Skeletal muscle tissue (tissue), 4 donors: Measurements from ENCODE around the gene SERPINA7. TPM values are rescaled to one million over a fixed set of nuclear protein-coding genes. Genes with fewer than 3 reads are reported as not detected.

Source experiments
- H3K27ac ChIP-seq: one replicate; pipeline ENCODE4 v1.7.0; 2013; ENCODE audit warnings: mild to moderate bottlenecking, low read depth, low read length, inconsistent platforms
- H3K27me3 ChIP-seq, 3 donors: one replicate each; pipeline ENCODE4 v1.7.0; 2013; ENCODE audit warnings: low read length in 3 of 3; ENCODE audit not compliant: control insufficient read depth in 3 of 3, insufficient read depth in 3 of 3
- H3K36me3 ChIP-seq, 3 donors: one replicate each; pipeline ENCODE4 v1.7.0; 2013; ENCODE audit warnings: low read length in 3 of 3; ENCODE audit not compliant: control insufficient read depth in 3 of 3, insufficient read depth in 3 of 3
- H3K4me1 ChIP-seq, 3 donors: one replicate each; pipeline ENCODE4 v1.7.0; 2013; ENCODE audit warnings: low read length in 3 of 3, mild to moderate bottlenecking in 3 of 3; ENCODE audit not compliant: control insufficient read depth in 3 of 3, insufficient read depth in 3 of 3
- H3K4me3 ChIP-seq, 3 donors: one replicate each; pipeline ENCODE4 v1.7.0; 2013; ENCODE audit warnings: low read length in 3 of 3
- H3K9ac ChIP-seq, 3 donors: one replicate each; pipeline ENCODE4 v1.7.0; 2013; ENCODE audit warnings: low read length in 3 of 3, mild to moderate bottlenecking in 3 of 3, moderate library complexity in 2 of 3, low read depth in 1 of 3
- H3K9me3 ChIP-seq, 3 donors: one replicate each; pipeline ENCODE4 v1.7.0; 2013; ENCODE audit warnings: low read length in 3 of 3; ENCODE audit not compliant: control insufficient read depth in 3 of 3
- total RNA-seq: library from RNA; depleted of rRNA; stranded (reverse); fragments of >200 nt; gene quantifications from one replicate; pipeline ENCODE4 v1.2.3, GENCODE V29; 2014
- donor health status: Osteomylitis.

The SERPINA7 gene
- total RNA-seq = not detected

DNA sequence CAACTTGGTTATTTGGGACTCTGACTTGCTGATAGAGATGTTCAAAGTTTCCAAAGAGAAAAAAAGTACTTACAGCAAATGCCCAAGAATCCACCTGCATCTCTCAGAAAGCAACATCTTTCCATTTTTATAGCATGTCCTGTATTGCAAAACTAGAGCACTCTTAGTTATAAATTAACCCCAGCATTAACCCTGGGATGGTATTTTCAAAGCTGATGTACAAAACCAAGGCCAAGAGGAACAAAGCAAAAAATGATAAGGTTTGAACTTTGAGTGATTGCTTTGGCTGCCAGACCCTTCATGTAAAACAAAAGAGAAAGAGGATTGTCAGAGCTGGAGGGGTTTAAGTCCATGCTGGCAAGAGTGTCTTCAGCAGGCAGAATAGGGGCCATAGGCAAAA lies at the start of gene SERPINA7:
TSS of gene SERPINA7 (minus strand) at position 103 of the 400 bp plus-strand sequence. CDS start 1,669 bp downstream, outside the sequence.
- Histone ChIP-seq H3K9me3 (no peaks in the 10 kb centered on the region), H3K4me3 (no peak within 1 kb of the TSS), H3K4me1 (no peaks in the 10 kb centered on the region)

GRCh38 chrX:106069048-106069447 lies 30.5 kb upstream of the SERPINA7 start:
- H3K27me3 ChIP-seq = peaks cover 0 to 12% (median 0%) of the 10 kb centered on the region in 3 donors
- H3K4me1 ChIP-seq = no peaks in the 10 kb centered on the region
- H3K9me3 ChIP-seq = no peaks in the 10 kb centered on the region
- no peak overlapping the region for H3K27ac ChIP-seq
- H3K9ac ChIP-seq = no peak overlapping the region
- H3K4me3 ChIP-seq = no peak overlapping the region
- no peaks in the 10 kb centered on the region for H3K36me3 ChIP-seq

More for the DNA sequence above, at the start of gene SERPINA7:
- Histone ChIP-seq H3K9ac (no peak within 1 kb of the TSS), H3K36me3 (no peaks in the 10 kb centered on the region), H3K27me3 (peaks cover 0 to 9% (median 0%) of the 10 kb centered on the region in 3 donors), H3K27ac (no peak within 1 kb of the TSS)

DNA sequence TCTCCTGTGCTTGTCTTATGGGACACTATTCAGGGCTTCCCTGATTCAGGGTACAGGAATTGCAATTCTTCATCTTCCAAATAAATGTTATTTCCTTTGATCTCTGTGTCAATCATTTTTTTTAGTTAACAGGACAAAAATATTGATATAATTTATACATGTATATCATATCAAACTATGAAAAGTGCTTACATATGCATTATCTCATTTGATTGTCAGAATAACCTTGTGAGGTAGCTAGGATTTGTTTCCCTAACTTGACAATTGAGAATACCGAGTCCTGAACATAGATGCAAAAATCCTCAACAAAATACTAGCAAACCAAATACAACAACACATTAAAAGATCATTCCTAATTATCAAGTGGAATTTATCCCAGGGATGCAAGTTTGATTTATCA lies 11.5 kb upstream of the SERPINA7 start:
- Histone ChIP-seq H3K9me3 (no peaks in the 10 kb centered on the region), H3K4me1 (no peaks in the 10 kb centered on the region), H3K9ac (no peak overlapping the region), H3K4me3 (no peak overlapping the region), H3K27me3 (no peaks in the 10 kb centered on the region), H3K36me3 (no peaks in the 10 kb centered on the region), H3K27ac (no peak overlapping the region)

DNA sequence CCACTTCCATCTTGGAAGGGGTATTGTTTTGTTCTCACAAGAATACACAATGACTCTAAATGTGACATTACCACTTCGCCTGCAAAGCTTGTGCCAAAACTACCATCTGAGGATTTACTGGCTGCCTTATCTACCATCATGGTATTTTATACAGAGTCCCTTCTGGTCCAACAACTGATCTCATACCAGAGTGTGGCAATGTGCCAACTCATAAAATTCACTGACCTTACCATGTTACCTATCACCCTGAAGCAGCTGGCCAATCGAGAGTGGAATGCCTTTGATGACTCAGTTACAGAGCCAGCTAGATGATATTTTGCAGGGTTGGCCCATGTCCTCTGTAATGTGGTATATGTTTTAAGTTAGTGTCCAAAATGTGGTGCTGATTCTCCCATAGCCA lies 3.8 kb upstream of the SERPINA7 start:
- peaks cover 0 to 4% (median 0%) of the 10 kb centered on the region in 3 donors for H3K27me3 ChIP-seq
- H3K9me3 ChIP-seq = no peaks in the 10 kb centered on the region
- no peak overlapping the region for H3K4me3 ChIP-seq
- H3K36me3 ChIP-seq = no peaks in the 10 kb centered on the region
- H3K9ac ChIP-seq = no peak overlapping the region
- no peaks in the 10 kb centered on the region for H3K4me1 ChIP-seq
- no peak overlapping the region for H3K27ac ChIP-seq

- Histone ChIP-seq H3K9me3 (no peaks in the 10 kb centered on the region), H3K4me1 (no peaks in the 10 kb centered on the region), H3K4me3 (no peak overlapping the region), H3K27me3 (peaks cover 0 to 4% (median 0%) of the 10 kb centered on the region in 3 donors), H3K27ac (no peak overlapping the region), H3K36me3 (no peaks in the 10 kb centered on the region), H3K9ac (no peak overlapping the region)
Measured at GRCh38 chrX:106040861-106041260, 2.3 kb upstream of the SERPINA7 start.

DNA sequence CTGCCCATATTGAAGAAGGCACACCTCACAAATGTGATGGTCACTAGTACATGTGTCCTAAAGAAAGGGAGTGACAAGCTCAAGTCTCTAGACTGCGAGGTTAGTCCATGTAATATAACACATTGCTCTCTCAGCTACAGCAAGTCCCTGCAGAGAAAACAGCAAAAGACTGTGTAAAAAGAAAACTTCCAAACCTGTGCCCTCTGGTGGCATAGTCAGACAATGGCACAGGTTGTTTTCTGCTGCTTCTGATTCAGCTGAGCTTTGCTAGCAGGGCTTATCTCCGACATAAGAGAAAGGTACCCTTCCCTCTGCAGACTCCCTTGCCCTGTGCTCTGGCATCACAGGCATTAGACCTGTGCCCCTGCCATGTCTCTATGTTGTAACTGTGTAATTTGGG lies 1.4 kb upstream of the SERPINA7 start:
- Histone ChIP-seq H3K4me3 (no peak overlapping the region), H3K4me1 (no peaks in the 10 kb centered on the region)

GRCh38 chrX:106037835-106038473 lies 573 bp downstream of the SERPINA7 start:
- Histone ChIP-seq H3K4me1 (no peaks in the 10 kb centered on the region), H3K36me3 (no peaks in the 10 kb centered on the region), H3K9me3 (no peaks in the 10 kb centered on the region), H3K27ac (no peak overlapping the region), H3K4me3 (no peak overlapping the region), H3K9ac (no peak overlapping the region), H3K27me3 (peaks cover 0 to 9% (median 0%) of the 10 kb centered on the region in 3 donors)

More for the DNA sequence above, 1.4 kb upstream of the SERPINA7 start:
- no peaks in the 10 kb centered on the region for H3K36me3 ChIP-seq
- H3K27ac ChIP-seq = no peak overlapping the region
- no peaks in the 10 kb centered on the region for H3K9me3 ChIP-seq
- peaks cover 0 to 4% (median 0%) of the 10 kb centered on the region in 3 donors for H3K27me3 ChIP-seq
- H3K9ac ChIP-seq = no peak overlapping the region

- Histone ChIP-seq H3K9me3 (no peaks in the 10 kb centered on the region), H3K27ac (no peak overlapping the region), H3K4me1 (no peaks in the 10 kb centered on the region), H3K4me3 (no peak overlapping the region), H3K27me3 (peaks cover 0 to 9% (median 0%) of the 10 kb centered on the region in 3 donors), H3K36me3 (no peaks in the 10 kb centered on the region), H3K9ac (no peak overlapping the region)
Measured at GRCh38 chrX:106036716-106037115, 1.8 kb downstream of the SERPINA7 start.

GRCh38 chrX:106035064-106035463 lies 3.5 kb downstream of the SERPINA7 start:
- Histone ChIP-seq H3K36me3 (no peaks in the 10 kb centered on the region), H3K4me3 (no peak overlapping the region), H3K9ac (no peak overlapping the region), H3K4me1 (no peaks in the 10 kb centered on the region), H3K27ac (no peak overlapping the region), H3K27me3 (peaks cover 0 to 9% (median 0%) of the 10 kb centered on the region in 3 donors), H3K9me3 (no peaks in the 10 kb centered on the region)

DNA sequence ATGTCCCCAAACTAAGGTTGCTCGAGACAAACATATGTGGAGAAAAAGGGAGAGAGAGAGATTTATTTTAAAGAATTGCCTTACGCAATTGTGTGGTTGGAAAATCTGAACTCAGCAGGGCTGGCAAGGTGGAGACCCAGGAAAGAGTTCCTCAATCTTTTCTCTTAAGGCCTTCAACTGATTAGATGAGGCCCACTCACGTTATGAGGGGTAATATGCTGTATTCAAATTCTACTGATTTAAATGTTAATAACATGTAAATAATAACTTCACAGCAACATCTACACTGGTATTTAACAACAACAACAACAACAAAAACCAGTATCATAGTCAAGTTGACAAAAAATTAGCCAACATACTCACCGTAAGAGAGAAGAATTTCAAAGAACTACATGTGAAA lies 14.6 kb downstream of the SERPINA7 start:
- H3K9me3 ChIP-seq = no peaks in the 10 kb centered on the region
- H3K27ac ChIP-seq = no peak overlapping the region
- H3K36me3 ChIP-seq = no peaks in the 10 kb centered on the region
- no peak overlapping the region for H3K9ac ChIP-seq
- no peaks in the 10 kb centered on the region for H3K4me1 ChIP-seq
- peaks cover 0 to 5% (median 0%) of the 10 kb centered on the region in 3 donors for H3K27me3 ChIP-seq
- no peak overlapping the region for H3K4me3 ChIP-seq
